Fibroblast of lung (primary cell): Measurements from ENCODE around the gene SCN5A.

ENCODE experiments used
- CTCF ChIP-seq, 2 donors: IDR thresholded peaks in 1 of 2; conservative IDR thresholded peaks in 1 of 2; 1 replicate in 1 of 2; 2 replicates in 1 of 2; pipeline ENCODE4 v1.5.1; 2011 to 2012; ENCODE audit warnings: low read length in 2 of 2, control low read depth in 1 of 2, inconsistent platforms in 1 of 2, low read depth in 1 of 2, mild to moderate bottlenecking in 1 of 2
- EZH2 ChIP-seq: IDR thresholded peaks from 2 replicates; pipeline ENCODE4 v1.5.1; 2012; ENCODE audit warnings: low read length, control low read depth, mild to moderate bottlenecking; ENCODE audit errors: missing control alignments

DNA sequence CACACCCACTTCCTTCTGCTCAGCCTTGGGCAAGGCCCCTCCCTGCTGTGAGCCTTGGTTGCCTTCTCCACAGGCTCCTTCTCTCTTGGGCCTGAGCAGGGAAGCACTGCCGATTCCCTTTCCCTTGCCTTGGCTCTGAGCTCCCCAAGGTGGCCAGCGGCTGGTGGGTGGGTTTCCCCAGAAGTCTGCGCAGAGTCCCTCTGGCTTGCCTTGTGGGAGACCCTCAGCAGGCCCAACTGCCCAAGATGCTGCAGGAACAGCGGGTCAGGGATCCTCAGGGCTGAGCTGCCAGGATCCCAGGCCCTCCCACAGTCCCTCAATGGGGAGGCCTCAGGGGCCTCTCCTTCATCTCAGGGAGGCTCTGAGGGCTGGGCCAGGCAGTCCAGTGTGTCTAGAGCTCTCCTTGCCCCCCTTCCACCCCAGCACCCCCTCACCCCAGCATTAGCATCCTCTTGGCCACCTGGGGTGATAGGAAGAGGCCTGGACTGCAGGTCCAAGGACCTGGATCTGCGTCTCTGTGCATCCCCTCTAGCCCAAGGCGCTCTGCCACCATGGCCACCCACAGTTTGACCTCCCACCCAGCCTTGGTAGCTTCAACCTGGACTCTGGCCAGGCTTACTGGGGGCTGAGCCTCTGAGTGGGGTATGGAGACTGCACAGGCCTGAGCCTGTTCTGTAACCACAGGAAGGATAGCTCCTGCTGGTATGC lies 84.7 kb downstream of the SCN5A start:
- no peak for TF ChIP-seq EZH2
- no peak for TF ChIP-seq CTCF (conservative IDR thresholded peaks at IDR 0.05 in 1 of 2, IDR thresholded peaks at IDR 0.05 in 1 of 2; ENCODE audit: low read depth in 1 of 2, low read length in 2 of 2)
